SK-N-SH (cell line): ENCODE measurements around the gene DMD. TPM values are rescaled to one million over a fixed set of nuclear protein-coding genes. Genes with fewer than 3 reads are reported as not detected.

Experiments
- CTCF ChIA-PET: fragments of 300-600, 350-600 bp; formaldehyde crosslinking; extraction: SDS; loops from one replicate; lab custom pipeline; 2021; lab: Yijun Ruan, JAX
- POLR2A ChIA-PET: fragments of 350-600 bp; sonication (Branson Sonifier 250); formaldehyde crosslinking; extraction: SDS; loops from one replicate; lab custom pipeline; 2020; ENCODE audit warnings: antibody characterized with exemption, inconsistent platforms; lab: Yijun Ruan, JAX
- DNase-seq: peaks from one replicate; pipeline ENCODE4 v3.0.0; 2012
- H2AFZ ChIP-seq: fragments of 200-600 bp; sonication (generic); 2 replicates; pipeline ENCODE4 v1.8.1; 2016; ENCODE audit warnings: antibody characterized with exemption, mild to moderate bottlenecking, low read depth
- H3F3A ChIP-seq: fragments of 200-600 bp; sonication (generic); replicated peaks from 2 replicates; pipeline ENCODE3; 2016; ENCODE audit warnings: antibody characterized with exemption, mild to moderate bottlenecking; ENCODE audit not compliant: insufficient read depth
- H3K27ac ChIP-seq, 2 experiments: fragments of 200-500 bp in 1 of 2; fragments of 200-600 bp in 1 of 2; sonication (Bioruptor generic) in 1 of 2; sonication (generic), shearing (Covaris generic) in 1 of 2; 2 replicates each; pipeline versions ENCODE4 v1.5.1 to v1.6.1; 2014 to 2016; ENCODE audit warnings: low read depth in 2 of 2, inconsistent platforms in 1 of 2, low read length in 1 of 2, mild to moderate bottlenecking in 1 of 2, mixed read lengths in 1 of 2
- H3K27me3 ChIP-seq: fragments of 200-600 bp; sonication (generic), shearing (Covaris generic); 2 replicates; pipeline ENCODE4 v1.6.1; 2016; ENCODE audit warnings: mixed run types; ENCODE audit not compliant: insufficient read depth
- H3K36me3 ChIP-seq, 2 experiments: fragments of 200-500 bp in 1 of 2; fragments of 200-600 bp in 1 of 2; sonication (Bioruptor generic) in 1 of 2; sonication (generic) in 1 of 2; replicated peaks in 1 of 2; 2 replicates each; pipeline versions ENCODE3 to v1.5.1; 2014 to 2016; ENCODE audit warnings: low read length in 1 of 2, mild to moderate bottlenecking in 1 of 2; ENCODE audit not compliant: insufficient read depth in 2 of 2, control insufficient read depth in 1 of 2
- H3K4me1 ChIP-seq, 2 experiments: fragments of 200-500 bp in 1 of 2; fragments of 200-600 bp in 1 of 2; sonication (Bioruptor generic) in 1 of 2; sonication (generic), shearing (Covaris generic) in 1 of 2; 2 replicates each; pipeline versions ENCODE4 v1.5.1 to v1.6.1; 2014 to 2016; ENCODE audit warnings: low read depth in 1 of 2, low read length in 1 of 2, mixed run types in 1 of 2; ENCODE audit not compliant: insufficient read depth in 2 of 2, control insufficient read depth in 1 of 2
- H3K4me2 ChIP-seq: fragments of 200-600 bp; sonication (generic), shearing (Covaris generic); 2 replicates; pipeline ENCODE4 v1.6.1; 2017; ENCODE audit warnings: mixed run types
- H3K4me3 ChIP-seq, 2 experiments: fragments of 200-500 bp in 1 of 2; fragments of 200-600 bp in 1 of 2; sonication (Bioruptor generic) in 1 of 2; sonication (generic), shearing (Covaris generic) in 1 of 2; 2 replicates each; pipeline versions ENCODE4 v1.5.1 to v1.8.1; 2014 to 2016; ENCODE audit warnings: low read depth in 2 of 2, inconsistent platforms in 1 of 2, low read length in 1 of 2, mild to moderate bottlenecking in 1 of 2, mixed read lengths in 1 of 2, moderate library complexity in 1 of 2
- H3K79me2 ChIP-seq: fragments of 200-600 bp; sonication (generic); 2 replicates; pipeline ENCODE4 v1.8.1; 2017; ENCODE audit warnings: mild to moderate bottlenecking; ENCODE audit not compliant: insufficient read depth
- H3K9ac ChIP-seq: fragments of 200-600 bp; sonication (generic); 2 replicates; pipeline ENCODE4 v1.6.1; 2017; ENCODE audit warnings: mixed run types
- H3K9me2 ChIP-seq: fragments of 200-600 bp; sonication (generic); 2 replicates; pipeline ENCODE4 v1.6.1; 2017; ENCODE audit warnings: mixed run types
- H3K9me3 ChIP-seq: fragments of 200-600 bp; sonication (generic); 2 replicates; pipeline ENCODE4 v1.6.1; 2017; ENCODE audit warnings: mixed run types, mild to moderate bottlenecking, moderate library complexity
- H4K20me1 ChIP-seq: fragments of 200-600 bp; sonication (generic); 2 replicates; pipeline ENCODE4 v1.6.1; 2017; ENCODE audit warnings: mild to moderate bottlenecking, mixed run types; ENCODE audit not compliant: insufficient read depth
- CHD2 ChIP-seq: fragments of 150-350 bp; IDR thresholded peaks from 2 replicates; pipeline ENCODE4 v1.6.1; 2018; ENCODE audit warnings: low read length; ENCODE audit not compliant: partially characterized antibody
- CTCF ChIP-seq: fragments of 200-600 bp; sonication (generic); IDR thresholded peaks from 2 replicates; pipeline ENCODE4 v1.6.1; 2017; ENCODE audit warnings: antibody characterized with exemption, mild to moderate bottlenecking, moderate library complexity
- ELF1 ChIP-seq: IDR thresholded peaks from 2 replicates; pipeline ENCODE4 v1.4.0; 2012
- EZH2phosphoT487 ChIP-seq: fragments of 200-600 bp; sonication (generic); IDR thresholded peaks from 2 replicates; pipeline ENCODE4 v1.6.1; 2017; ENCODE audit warnings: low read depth, mixed run types, mild to moderate bottlenecking, antibody characterized with exemption, moderate library complexity, borderline replicate concordance
- FOXJ3 ChIP-seq: sonication (generic); formaldehyde crosslinking; IDR thresholded peaks from 2 replicates; pipeline ENCODE4 v1.5.1; 2020; ENCODE audit warnings: mild to moderate bottlenecking, missing genetic modification reagents
- FOXM1 ChIP-seq: IDR thresholded peaks from 2 replicates; pipeline ENCODE4 v1.4.0; 2012; ENCODE audit warnings: low read depth, mild to moderate bottlenecking
- GATA2 ChIP-seq: sonication (generic); formaldehyde crosslinking; IDR thresholded peaks from 2 replicates; pipeline ENCODE4 v1.5.0; 2020; ENCODE audit warnings: mild to moderate bottlenecking, missing genetic modification reagents
- JUND ChIP-seq: IDR thresholded peaks from 2 replicates; pipeline ENCODE4 v1.4.0; 2012
- NFIC ChIP-seq: IDR thresholded peaks from 2 replicates; pipeline ENCODE4 v1.4.0; 2012; ENCODE audit warnings: borderline replicate concordance
- NRF1 ChIP-seq: IDR thresholded peaks from 2 replicates; pipeline ENCODE4 v1.6.1; 2012; ENCODE audit warnings: low read depth, mild to moderate bottlenecking, low read length
- PBX3 ChIP-seq: IDR thresholded peaks from 2 replicates; pipeline ENCODE4; 2012
- RAD21 ChIP-seq: IDR thresholded peaks from 2 replicates; pipeline ENCODE4 v1.6.1; 2012; ENCODE audit warnings: mild to moderate bottlenecking, low read length
- RCOR1 ChIP-seq: fragments of 150-350 bp; IDR thresholded peaks from 2 replicates; pipeline ENCODE4 v1.6.1; 2017; ENCODE audit warnings: antibody characterized with exemption, low read length
- REST ChIP-seq: IDR thresholded peaks from 2 replicates; pipeline ENCODE4 v1.6.1; 2012; ENCODE audit warnings: mild to moderate bottlenecking, low read depth, low read length, moderate library complexity
- SIN3A ChIP-seq: IDR thresholded peaks from 2 replicates; pipeline ENCODE4 v1.6.1; 2012; ENCODE audit warnings: low read depth, mild to moderate bottlenecking, low read length, moderate library complexity, borderline replicate concordance
- TAF1 ChIP-seq: IDR thresholded peaks from 2 replicates; pipeline ENCODE4 v1.6.1; 2012; ENCODE audit warnings: low read depth, mild to moderate bottlenecking, low read length, moderate library complexity, borderline replicate concordance
- TEAD4 ChIP-seq: IDR thresholded peaks from 2 replicates; pipeline ENCODE4 v1.4.0; 2012; ENCODE audit warnings: mild to moderate bottlenecking, borderline replicate concordance; ENCODE audit not compliant: insufficient read depth
- USF1 ChIP-seq: IDR thresholded peaks from 2 replicates; pipeline ENCODE4 v1.4.0; 2012; ENCODE audit warnings: low read depth, borderline replicate concordance
- USF2 ChIP-seq: fragments of 150-350 bp; IDR thresholded peaks from 2 replicates; pipeline ENCODE4 v1.6.1; 2017; ENCODE audit warnings: antibody characterized with exemption, low read length, low read depth, borderline replicate concordance
- YY1 ChIP-seq: IDR thresholded peaks from 2 replicates; pipeline ENCODE4 v1.4.0; 2012; ENCODE audit warnings: low read depth, mild to moderate bottlenecking
- WGBS: methylation state at CpG from one replicate; pipeline ENCODE4 v1.1.6; 2017; ENCODE audit warnings: low lambda C conversion rate; 5-methylcytosine and 5-hydroxymethylcytosine counted together
- polyA plus RNA-seq, 3 experiments: library from polyadenylated mRNA; depleted of rRNA; stranded (reverse); fragments of >200 nt; gene quantifications; 2 replicates each; pipeline ENCODE4 v1.2.3, GENCODE V29; 2012

DMD gene
- polyA plus RNA-seq, 1 of the 3 experiments (the other 2 are of a cell fraction): 3.9 TPM

GRCh38 chrX:31805781-31806180 lies 1405.6 kb downstream of the DMD start (continued):
- TF ChIP-seq TAF1: no peak
- TF ChIP-seq, all 33 proteins: peak for 0

- H3K4me2 ChIP-seq: no peak overlapping the region
- WGBS: 10% methylated on average over 4 of the region's 4 CpGs
These were observed 1411.1 kb downstream of the DMD start for GRCh38 chrX:31800219-31800618.

More at GRCh38 chrX:31800219-31800618, 1411.1 kb downstream of the DMD start:
- Histone ChIP-seq H3K27me3 (no peaks in the 10 kb centered on the region), H3K9me2 (no peaks in the 10 kb centered on the region), H3K79me2 (no peaks in the 10 kb centered on the region), H3K9ac (no peak overlapping the region), H3F3A (no peaks in the 10 kb centered on the region), H3K4me1 (no peaks in the 10 kb centered on the region), H3K27ac (no peak overlapping the region), H3K4me3 (no peak overlapping the region), H3K36me3 (no peaks in the 10 kb centered on the region), H2AFZ (no peak overlapping the region), H3K9me3 (no peaks in the 10 kb centered on the region), H4K20me1 (no peaks in the 10 kb centered on the region)
- ChIA-PET POLR2A (no interaction called here), CTCF (no interaction called here)
- no peak for DNase-seq
- TF ChIP-seq SIN3A: no peak
- TF ChIP-seq USF2: no peak
- no peak for TF ChIP-seq ELF1
- no peak for TF ChIP-seq NFIC
- TF ChIP-seq JUND: no peak
- no peak for TF ChIP-seq FOXM1
- TF ChIP-seq CHD2: no peak
- no peak for TF ChIP-seq YY1
- no peak for TF ChIP-seq RCOR1
- TF ChIP-seq REST: no peak
- no peak for TF ChIP-seq CTCF
- no peak for TF ChIP-seq GATA2 (CRISPR knock-in tag)
- TF ChIP-seq RAD21: no peak
- no peak for TF ChIP-seq NRF1
- TF ChIP-seq TEAD4: no peak
- TF ChIP-seq USF1: no peak
- TF ChIP-seq EZH2phosphoT487: no peak
- no peak for TF ChIP-seq FOXJ3 (CRISPR knock-in tag)
- TF ChIP-seq PBX3: no peak
